ENCODE measurements around the gene FFAR2.

The FFAR2 gene

DNA sequence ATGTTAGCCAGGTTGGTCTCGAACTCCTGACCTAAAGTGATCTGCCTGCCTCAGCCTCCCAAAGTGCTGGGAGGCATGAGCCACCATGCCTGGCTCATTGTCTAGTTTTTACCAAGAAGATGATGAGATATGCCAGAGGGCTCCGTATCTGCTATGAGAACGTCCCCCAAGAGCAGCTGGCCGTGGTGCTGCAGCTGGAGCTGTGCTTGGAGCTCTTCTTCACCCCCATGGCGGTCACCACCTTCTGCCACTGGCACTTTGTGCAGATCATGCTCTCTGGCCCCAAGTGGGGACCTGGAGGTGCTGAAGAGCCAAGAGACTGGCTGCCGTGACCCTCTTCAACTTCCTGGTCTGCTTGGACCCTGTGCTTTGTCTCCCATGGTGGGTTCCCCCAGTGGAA, 40.4 kb upstream of the FFAR2 start:
- no peak for TF ChIP-seq CTCF (IDR thresholded peaks at IDR 0.05)

- no peak for TF ChIP-seq CTCF (IDR thresholded peaks at IDR 0.05)
Observed at GRCh38 chr19:35408284-35409171, 39.5 kb upstream of the FFAR2 start.

DNA sequence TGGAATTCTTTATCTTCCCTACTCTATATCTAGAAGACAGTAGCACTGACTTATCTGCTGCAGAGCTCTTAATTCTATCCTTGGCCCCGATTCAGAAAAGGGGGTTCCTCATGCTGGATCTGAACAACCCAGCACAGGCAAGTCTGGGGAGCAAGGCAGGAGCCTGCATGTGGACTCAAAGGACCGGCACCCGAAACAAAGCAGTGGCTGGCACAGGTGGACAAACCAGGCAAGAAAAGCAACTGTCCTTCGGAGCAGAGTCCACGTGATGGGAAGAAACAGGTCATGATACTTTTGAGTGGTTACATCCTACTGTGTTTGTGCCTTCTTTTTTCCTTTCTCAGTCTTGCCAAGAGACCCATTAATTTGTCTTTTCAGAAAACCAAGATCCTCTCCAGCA, 38.9 kb upstream of the FFAR2 start:
- no peak for TF ChIP-seq CTCF (IDR thresholded peaks at IDR 0.05)

- TF ChIP-seq CTCF (IDR thresholded peaks at IDR 0.05): no peak
Observed at GRCh38 chr19:35410487-35410886, 37.6 kb upstream of the FFAR2 start.

DNA sequence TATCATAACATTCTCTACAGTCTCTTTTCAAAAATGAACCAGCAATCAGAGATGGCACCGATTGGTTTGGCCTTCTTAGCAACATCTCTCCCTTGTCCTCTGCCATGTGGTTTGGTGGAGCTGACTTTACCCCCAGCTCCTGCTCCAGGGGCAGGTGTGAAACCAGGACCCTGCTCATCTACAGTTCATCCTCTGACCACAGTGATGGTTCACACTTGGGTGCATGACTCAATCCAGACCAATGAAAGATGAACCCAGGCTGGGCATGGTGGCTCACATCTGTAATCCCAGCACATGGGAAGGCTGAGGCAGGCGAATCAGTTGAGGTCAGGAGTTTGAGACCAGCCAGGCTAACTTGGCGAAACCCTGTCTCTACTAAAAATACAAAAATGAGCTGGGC, 33.6 kb upstream of the FFAR2 start:
- no peak for TF ChIP-seq CTCF (IDR thresholded peaks at IDR 0.05)

- TF ChIP-seq CTCF (IDR thresholded peaks at IDR 0.05): no peak
Observed at GRCh38 chr19:35416331-35416730, 31.7 kb upstream of the FFAR2 start.

GRCh38 chr19:35417278-35417677, 30.8 kb upstream of the FFAR2 start:
- TF ChIP-seq CTCF (IDR thresholded peaks at IDR 0.05): no peak
